PC-3 (cell line): ENCODE data around the gene SLC1A6. TPM values are rescaled to one million over a fixed set of nuclear protein-coding genes. Genes with fewer than 3 reads are reported as not detected.

Source experiments
- ATAC-seq: fragments of 200-7000 bp; cut with Tn5 transposase; 2 replicates; pipeline ENCODE4 v1.9.1; 2020; ENCODE audit warnings: mild to moderate bottlenecking, moderate library complexity
- BruUV-seq: library from RNA; stranded (reverse); fragments of 400-500 nt; replicated peaks from 2 replicates; lab custom pipeline; 2021; lab: Mats Ljungman, UMichigan
- CTCF ChIA-PET: fragments of 300-600 bp; sonication (Branson Sonifier 250); formaldehyde crosslinking; loops from one replicate; lab custom pipeline; 2022; ENCODE audit warnings: antibody characterized with exemption; lab: Charles Lee
- POLR2A ChIA-PET: fragments of 300-600 bp; sonication (Branson Sonifier 250); formaldehyde crosslinking; loops from one replicate; lab custom pipeline; 2022; ENCODE audit warnings: antibody characterized with exemption; ENCODE audit not compliant: unreplicated experiment; lab: Charles Lee
- DNase-seq: peaks from one replicate; pipeline ENCODE4 v3.0.0-alpha.2; 2015
- H2AFZ ChIP-seq: fragments of 300-600 bp; sonication (generic); 2 replicates; pipeline ENCODE4 v1.6.0; 2016; ENCODE audit warnings: antibody characterized with exemption, low read length
- H3F3A ChIP-seq: fragments of 300-600 bp; sonication (generic); one replicate; pipeline ENCODE4 v1.6.0; 2017; ENCODE audit warnings: antibody characterized with exemption, low read length, control low read depth, mild to moderate bottlenecking; ENCODE audit not compliant: unreplicated experiment
- H3K27ac ChIP-seq: fragments of 300-600 bp; sonication (generic); 2 replicates; pipeline ENCODE4 v1.5.1; 2016; ENCODE audit warnings: mild to moderate bottlenecking, low read length
- H3K27me3 ChIP-seq: fragments of 300-600 bp; sonication (generic); 2 replicates; pipeline ENCODE4 v1.6.1; 2016; ENCODE audit warnings: low read length, mixed read lengths
- H3K36me3 ChIP-seq: fragments of 300-600 bp; sonication (generic); 2 replicates; pipeline ENCODE4 v1.6.1; 2016; ENCODE audit warnings: low read depth, mixed run types, low read length, mixed read lengths
- H3K4me1 ChIP-seq: fragments of 300-600 bp; sonication (generic); 2 replicates; pipeline ENCODE4 v1.5.1; 2016; ENCODE audit warnings: low read length; ENCODE audit not compliant: insufficient read depth
- H3K4me2 ChIP-seq: fragments of 300-600 bp; sonication (generic); 2 replicates; pipeline ENCODE4 v1.6.0; 2016; ENCODE audit warnings: low read length
- H3K4me3 ChIP-seq: fragments of 300-600 bp; sonication (generic); 2 replicates; pipeline ENCODE4 v1.5.1; 2016; ENCODE audit warnings: mild to moderate bottlenecking, low read length, mixed read lengths
- H3K79me2 ChIP-seq: fragments of 300-600 bp; sonication (generic); 2 replicates; pipeline ENCODE4 v1.6.1; 2017; ENCODE audit warnings: low read length, mixed read lengths
- H3K9ac ChIP-seq: fragments of 300-600 bp; sonication (generic); 2 replicates; pipeline ENCODE4 v1.6.0; 2016; ENCODE audit warnings: mild to moderate bottlenecking, low read length
- H3K9me2 ChIP-seq: fragments of 300-600 bp; sonication (generic); replicated peaks from 2 replicates; pipeline ENCODE4 v1.6.1; 2016; ENCODE audit warnings: mixed run types, low read length, mixed read lengths
- H3K9me3 ChIP-seq: fragments of 300-600 bp; sonication (generic); 2 replicates; pipeline ENCODE4 v1.6.1; 2016; ENCODE audit warnings: low read length, mixed read lengths
- H4K20me1 ChIP-seq: fragments of 300-600 bp; sonication (generic); 2 replicates; pipeline ENCODE4 v1.6.1; 2016; ENCODE audit warnings: low read length, mixed read lengths
- EZH2 ChIP-seq: fragments of 300-600 bp; sonication (generic); IDR thresholded peaks from one replicate; pipeline ENCODE4 v1.6.1; 2017; ENCODE audit warnings: antibody characterized with exemption, mild to moderate bottlenecking, low read length; ENCODE audit not compliant: unreplicated experiment
- EZH2phosphoT487 ChIP-seq: fragments of 300-600 bp; sonication (generic); IDR thresholded peaks from 2 replicates; pipeline ENCODE4 v1.6.1; 2018; ENCODE audit warnings: mild to moderate bottlenecking, antibody characterized with exemption, low read length, borderline replicate concordance
- intact Hi-C: fragments of 100-400 bp; cut with micrococcal nuclease; formaldehyde crosslinking; loops from 2 replicates; pipeline ENCODE4 v1.9.0; 2023
- total RNA-seq: library from RNA; depleted of rRNA; stranded (reverse); fragments of >200 nt; gene quantifications from 2 replicates; pipeline ENCODE4 v1.2.3, GENCODE V29; 2014
- TF ChIP-seq, protein P1 (sequence below): fragments of 300-600 bp; sonication (generic); conservative IDR thresholded peaks from 2 replicates; pipeline ENCODE4 v1.5.1; 2017; ENCODE audit warnings: antibody characterized with exemption, low read depth, mild to moderate bottlenecking, low read length

SLC1A6 gene
- total RNA-seq, 1 experiment from 2014 or later = 4.4 TPM

DNA sequence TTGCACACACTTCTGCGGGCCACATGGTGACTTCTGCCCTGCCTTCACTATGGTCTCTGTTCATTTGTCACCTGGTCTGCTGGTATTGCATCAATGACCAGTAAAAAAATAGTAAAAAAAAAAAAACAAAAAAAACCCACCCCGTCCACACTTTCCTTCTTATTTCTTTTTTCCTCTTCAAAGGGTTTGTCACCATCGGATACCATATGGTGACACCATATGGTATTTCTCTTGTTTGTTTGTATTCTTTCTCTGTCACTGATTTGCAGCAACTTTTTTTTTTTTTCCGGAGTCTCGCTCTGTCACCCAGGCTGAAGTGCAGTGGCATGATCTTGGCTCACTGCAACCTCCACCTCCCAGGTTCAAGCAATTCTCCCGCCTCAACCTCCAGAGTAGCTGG, 64.5 kb downstream of the SLC1A6 start:
- Histone ChIP-seq H3K4me1 (no peaks in the 10 kb centered on the region), H3K9me3 (no peaks in the 10 kb centered on the region), H4K20me1 (no peaks in the 10 kb centered on the region), H3F3A (no peaks in the 10 kb centered on the region), H3K27me3 (peaks cover 15% of the 10 kb centered on the region), H3K9ac (no peak overlapping the region), H3K4me3 (no peak overlapping the region), H3K36me3 (no peaks in the 10 kb centered on the region), H3K9me2 (no peaks in the 10 kb centered on the region), H2AFZ (no peak overlapping the region), H3K4me2 (no peak overlapping the region), H3K79me2 (no peaks in the 10 kb centered on the region), H3K27ac (no peak overlapping the region)
- POLR2A ChIA-PET = no interaction called here
- TF ChIP-seq, protein P1, sequence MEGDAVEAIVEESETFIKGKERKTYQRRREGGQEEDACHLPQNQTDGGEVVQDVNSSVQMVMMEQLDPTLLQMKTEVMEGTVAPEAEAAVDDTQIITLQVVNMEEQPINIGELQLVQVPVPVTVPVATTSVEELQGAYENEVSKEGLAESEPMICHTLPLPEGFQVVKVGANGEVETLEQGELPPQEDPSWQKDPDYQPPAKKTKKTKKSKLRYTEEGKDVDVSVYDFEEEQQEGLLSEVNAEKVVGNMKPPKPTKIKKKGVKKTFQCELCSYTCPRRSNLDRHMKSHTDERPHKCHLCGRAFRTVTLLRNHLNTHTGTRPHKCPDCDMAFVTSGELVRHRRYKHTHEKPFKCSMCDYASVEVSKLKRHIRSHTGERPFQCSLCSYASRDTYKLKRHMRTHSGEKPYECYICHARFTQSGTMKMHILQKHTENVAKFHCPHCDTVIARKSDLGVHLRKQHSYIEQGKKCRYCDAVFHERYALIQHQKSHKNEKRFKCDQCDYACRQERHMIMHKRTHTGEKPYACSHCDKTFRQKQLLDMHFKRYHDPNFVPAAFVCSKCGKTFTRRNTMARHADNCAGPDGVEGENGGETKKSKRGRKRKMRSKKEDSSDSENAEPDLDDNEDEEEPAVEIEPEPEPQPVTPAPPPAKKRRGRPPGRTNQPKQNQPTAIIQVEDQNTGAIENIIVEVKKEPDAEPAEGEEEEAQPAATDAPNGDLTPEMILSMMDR = no peak
- TF ChIP-seq EZH2phosphoT487 = no peak
- TF ChIP-seq EZH2 = no peak
- DNase-seq (no peak), ATAC-seq (no peak)
- intact Hi-C loops = loop anchor here (5.0 kb wide), 1 partner anchor 112 kb away; no protein-coding TSS in a partner anchor
- CTCF ChIA-PET = no interaction called here
- BruUV-seq = no TSS peak

DNA sequence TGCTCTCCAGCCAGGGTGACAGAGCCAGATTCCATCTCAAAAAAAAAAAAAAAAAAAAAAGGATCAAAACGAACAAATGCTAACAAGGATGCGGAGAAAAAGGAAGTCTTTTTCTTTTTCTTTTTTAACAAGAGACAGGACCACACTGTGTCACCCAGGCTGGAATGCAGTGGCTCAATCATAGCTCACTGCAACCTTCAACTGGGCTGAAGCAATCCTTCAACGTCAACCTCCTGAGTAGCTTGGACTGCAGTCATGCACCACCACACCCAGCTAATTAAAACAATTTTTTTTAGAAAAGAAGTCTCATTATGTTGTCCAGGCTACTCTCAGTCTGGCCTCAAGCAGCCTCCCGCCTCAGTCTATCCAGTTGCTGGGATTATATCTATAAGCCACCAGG, 73.0 kb downstream of the SLC1A6 start:
- peaks cover 26% of the 10 kb centered on the region for H3K27me3 ChIP-seq
- H3K36me3 ChIP-seq = no peaks in the 10 kb centered on the region
- no peaks in the 10 kb centered on the region for H3F3A ChIP-seq
- H3K4me2 ChIP-seq = no peak overlapping the region
- BruUV-seq = no TSS peak
- intact Hi-C loops = no loop called here
- H3K4me1 ChIP-seq = no peaks in the 10 kb centered on the region
- no peaks in the 10 kb centered on the region for H4K20me1 ChIP-seq
- H3K9me2 ChIP-seq = no peaks in the 10 kb centered on the region
- ChIA-PET CTCF (no interaction called here), POLR2A (no interaction called here)
- no peaks in the 10 kb centered on the region for H3K79me2 ChIP-seq
- no peaks in the 10 kb centered on the region for H3K9me3 ChIP-seq
- H2AFZ ChIP-seq = no peak overlapping the region
- no peak overlapping the region for H3K27ac ChIP-seq
- DNase-seq (no peak), ATAC-seq (no peak)
- H3K9ac ChIP-seq = no peak overlapping the region
- no peak for TF ChIP-seq EZH2
- TF ChIP-seq, protein P1 = no peak
- no peak for TF ChIP-seq EZH2phosphoT487
- H3K4me3 ChIP-seq = no peak overlapping the region

DNA sequence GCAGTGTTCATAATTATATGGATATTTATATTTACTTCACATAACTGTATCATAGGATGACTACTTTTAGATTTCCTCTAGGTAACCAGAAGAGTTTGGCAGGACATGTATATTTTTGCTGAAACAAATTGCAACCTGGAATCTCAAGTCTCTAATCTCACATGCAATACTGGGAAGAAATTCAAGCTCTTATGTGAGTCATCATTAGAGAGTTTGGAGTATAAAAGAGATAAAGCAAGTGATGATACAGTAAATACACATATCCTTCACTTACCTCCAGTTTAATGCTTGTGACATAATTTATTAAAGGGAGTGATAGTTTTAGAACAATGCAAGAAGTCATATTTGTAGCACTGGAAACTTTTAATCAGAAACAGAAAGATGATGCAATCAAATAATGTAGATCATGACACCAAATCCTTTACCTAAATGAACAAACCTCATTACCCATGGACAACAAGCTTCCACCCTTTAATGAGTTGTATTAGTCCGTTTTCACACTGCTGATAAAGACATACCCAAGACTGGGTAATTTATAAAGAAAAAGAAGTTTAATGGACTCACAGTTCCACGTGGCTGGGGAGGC, 77.9 kb downstream of the SLC1A6 start:
- no peak overlapping the region for H3K27ac ChIP-seq
- no peak overlapping the region for H3K9ac ChIP-seq
- H3K9me2 ChIP-seq = no peaks in the 10 kb centered on the region
- H3F3A ChIP-seq = no peaks in the 10 kb centered on the region
- no peak overlapping the region for H2AFZ ChIP-seq
- no peaks in the 10 kb centered on the region for H3K4me1 ChIP-seq
- H3K4me2 ChIP-seq = no peak overlapping the region
- no peak overlapping the region for H3K4me3 ChIP-seq
- DNase-seq (peak; percentile 64), ATAC-seq (peak; percentile 54; the same call in 1 of the 2 replicates)
- intact Hi-C loops = no loop called here
- TF ChIP-seq EZH2phosphoT487 = no peak
- TF ChIP-seq, protein P1 = no peak
- TF ChIP-seq EZH2 = no peak
- H4K20me1 ChIP-seq = no peaks in the 10 kb centered on the region
- peaks cover 47% of the 10 kb centered on the region for H3K27me3 ChIP-seq
- CTCF ChIA-PET = no interaction called here
- H3K36me3 ChIP-seq = no peaks in the 10 kb centered on the region
- no peaks in the 10 kb centered on the region for H3K79me2 ChIP-seq
- BruUV-seq = no TSS peak
- POLR2A ChIA-PET = no interaction called here
- no peaks in the 10 kb centered on the region for H3K9me3 ChIP-seq
